EL (cell line): ENCODE measurements around the gene XPNPEP3.
"Not testable (repeated sequence)": the region's sequence is repeated elsewhere in the genome, so short reads cannot be mapped to it uniquely, and the experiment has no call there.

Source experiments
- DNase-seq: peaks from one replicate; pipeline ENCODE4 v3.0.0-alpha.2; 2016

The XPNPEP3 gene

DNA sequence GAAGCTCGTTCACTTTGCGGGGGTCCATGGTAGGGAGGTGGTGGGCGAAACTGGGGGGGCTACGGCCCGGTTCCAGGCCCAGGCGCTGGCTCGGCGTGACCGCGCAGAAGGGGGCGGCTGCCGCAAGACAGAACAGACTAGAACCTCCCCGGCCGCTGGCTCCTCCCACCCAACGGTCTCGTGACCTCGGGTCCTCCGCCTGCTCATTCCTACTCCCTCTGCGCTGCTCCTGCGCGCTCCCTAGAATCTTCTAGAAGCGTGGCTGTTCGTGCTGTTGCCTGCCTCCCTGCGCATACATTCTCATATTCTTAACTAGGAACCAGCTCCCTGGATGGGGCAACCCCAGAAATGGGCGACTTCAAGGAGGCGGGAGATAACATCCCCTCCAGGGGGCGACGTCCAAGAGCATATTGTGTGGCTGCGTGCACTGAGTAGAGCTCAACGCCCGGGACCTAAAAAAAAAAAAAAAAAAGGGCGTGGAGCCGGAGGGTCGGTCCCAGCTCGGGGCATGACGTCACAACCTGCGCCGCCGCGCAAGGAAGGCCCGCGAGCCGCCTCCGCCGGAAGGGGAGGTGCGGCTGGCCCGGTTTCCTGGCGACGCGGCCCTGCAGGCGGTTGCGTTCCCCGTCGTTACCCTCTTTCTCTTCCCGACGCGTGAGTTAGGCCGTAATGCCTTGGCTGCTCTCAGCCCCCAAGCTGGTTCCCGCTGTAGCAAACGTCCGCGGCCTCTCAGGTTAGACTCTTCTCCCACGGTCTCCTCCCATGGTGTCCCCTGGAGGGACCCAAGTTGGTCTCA, at the start of gene XPNPEP3, which contains the start of gene ST13:
Gene XPNPEP3 (plus strand): TSS at position 636 of the 796 bp plus-strand sequence. CDS start 34 bp downstream, at position 670.
Gene ST13 (minus strand): TSS at position 127 of the 796 bp plus-strand sequence. CDS start 99 bp downstream, at position 28.
- peak; percentile 96 for DNase-seq

DNA sequence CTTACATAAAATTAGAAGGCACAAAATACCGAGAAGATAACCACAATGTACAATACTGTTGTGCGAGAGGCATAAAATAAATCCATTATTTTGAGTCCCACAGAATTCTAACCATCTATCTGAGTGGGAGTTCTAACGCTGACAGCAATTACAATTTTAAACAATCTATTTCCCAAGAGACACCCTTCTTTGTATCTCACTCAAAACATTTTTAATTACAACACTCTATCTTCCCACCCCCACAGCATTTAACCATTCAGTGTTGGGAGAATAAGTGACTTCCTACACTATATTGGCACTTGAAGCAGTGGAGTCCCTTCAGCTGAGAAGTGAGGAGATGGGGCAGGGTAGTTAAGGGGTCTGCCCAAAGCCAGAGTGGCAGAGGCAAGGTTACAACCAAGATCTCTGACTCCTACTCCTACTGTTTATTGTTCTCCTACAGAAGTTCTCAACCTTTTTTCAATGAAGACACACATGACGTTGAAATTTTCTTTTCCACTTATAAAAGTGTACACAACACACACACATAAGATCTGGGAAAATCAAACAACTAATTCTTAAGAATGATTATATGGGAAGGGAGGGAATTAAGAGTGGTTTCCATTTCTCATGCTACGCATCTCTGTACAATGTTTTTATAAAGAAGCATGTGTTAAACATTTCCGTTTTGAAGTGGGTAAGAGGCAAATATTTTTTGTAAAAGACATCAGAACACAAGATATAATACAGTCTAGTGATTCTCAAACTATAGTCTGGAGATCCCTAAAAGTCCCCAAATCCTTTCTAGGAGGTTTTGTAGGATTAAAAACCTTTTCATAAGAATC, 48.7 kb upstream of the XPNPEP3 start:
- no peak for DNase-seq

DNA sequence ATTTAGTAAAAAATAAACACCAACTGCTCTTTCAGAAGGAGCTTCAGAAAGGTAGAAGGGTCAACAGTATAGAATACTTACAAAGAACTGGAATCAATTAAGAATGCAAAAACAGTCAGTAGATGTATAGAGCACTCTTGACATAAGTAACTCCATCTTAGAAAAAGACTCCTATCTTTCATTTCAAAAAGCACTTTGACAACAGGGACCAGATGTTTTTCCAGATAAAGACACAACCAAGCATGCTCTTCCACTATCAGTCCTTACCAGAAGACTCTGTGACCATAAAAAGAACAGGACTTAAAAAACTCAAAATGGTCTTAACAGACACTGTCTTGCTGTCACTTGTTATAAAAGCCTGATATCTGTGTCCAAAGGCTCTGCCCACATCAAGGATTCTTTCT, 43.0 kb upstream of the XPNPEP3 start:
- no peak for DNase-seq

DNA sequence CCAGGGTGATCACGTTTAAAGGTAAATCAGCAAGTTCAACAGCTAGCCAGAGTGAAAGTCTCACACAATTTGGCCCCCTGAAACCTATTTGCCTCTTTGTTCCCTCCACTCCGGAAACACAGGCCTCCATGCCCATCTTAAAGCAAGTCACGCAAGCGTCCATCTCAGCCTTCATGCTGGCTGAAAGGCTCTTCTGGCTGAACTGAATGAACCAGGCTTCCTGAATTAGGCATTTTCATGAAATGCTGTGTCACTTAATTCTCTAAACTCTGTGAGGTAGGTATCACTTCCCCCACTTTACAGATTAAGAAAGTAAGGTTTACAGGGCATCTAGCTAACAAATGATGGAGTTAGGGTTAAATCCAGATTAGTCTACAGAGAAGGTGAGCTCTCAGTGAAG, 39.2 kb upstream of the XPNPEP3 start:
- no peak for DNase-seq

DNA sequence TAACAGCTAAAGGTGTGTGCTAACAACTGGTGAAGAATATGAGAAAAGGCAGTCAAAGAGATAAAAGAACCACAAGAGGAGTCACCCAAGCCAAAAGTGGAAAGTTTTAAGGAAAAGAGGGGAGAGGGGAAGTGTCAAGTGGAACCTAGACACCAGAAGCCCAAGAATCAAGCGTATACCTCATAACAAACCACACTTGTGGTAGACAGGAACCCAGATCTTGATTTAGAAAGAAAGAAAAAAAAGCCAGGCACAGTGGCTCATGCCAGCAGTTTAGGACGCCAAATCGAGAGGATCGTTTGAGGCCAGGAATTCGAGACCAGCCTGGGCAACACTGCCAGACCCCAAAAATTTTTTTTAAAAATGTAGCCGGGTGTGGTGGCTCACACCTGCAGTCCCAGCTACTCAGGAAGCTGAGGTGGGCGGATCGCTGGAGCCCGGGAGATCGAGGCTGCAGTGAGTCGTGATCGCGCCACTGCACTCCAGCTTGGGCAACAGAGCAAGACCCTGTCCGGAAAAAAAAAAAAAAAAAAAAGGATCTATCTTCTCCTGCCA, 38.7 kb upstream of the XPNPEP3 start:
- peak; percentile 8 for DNase-seq

DNA sequence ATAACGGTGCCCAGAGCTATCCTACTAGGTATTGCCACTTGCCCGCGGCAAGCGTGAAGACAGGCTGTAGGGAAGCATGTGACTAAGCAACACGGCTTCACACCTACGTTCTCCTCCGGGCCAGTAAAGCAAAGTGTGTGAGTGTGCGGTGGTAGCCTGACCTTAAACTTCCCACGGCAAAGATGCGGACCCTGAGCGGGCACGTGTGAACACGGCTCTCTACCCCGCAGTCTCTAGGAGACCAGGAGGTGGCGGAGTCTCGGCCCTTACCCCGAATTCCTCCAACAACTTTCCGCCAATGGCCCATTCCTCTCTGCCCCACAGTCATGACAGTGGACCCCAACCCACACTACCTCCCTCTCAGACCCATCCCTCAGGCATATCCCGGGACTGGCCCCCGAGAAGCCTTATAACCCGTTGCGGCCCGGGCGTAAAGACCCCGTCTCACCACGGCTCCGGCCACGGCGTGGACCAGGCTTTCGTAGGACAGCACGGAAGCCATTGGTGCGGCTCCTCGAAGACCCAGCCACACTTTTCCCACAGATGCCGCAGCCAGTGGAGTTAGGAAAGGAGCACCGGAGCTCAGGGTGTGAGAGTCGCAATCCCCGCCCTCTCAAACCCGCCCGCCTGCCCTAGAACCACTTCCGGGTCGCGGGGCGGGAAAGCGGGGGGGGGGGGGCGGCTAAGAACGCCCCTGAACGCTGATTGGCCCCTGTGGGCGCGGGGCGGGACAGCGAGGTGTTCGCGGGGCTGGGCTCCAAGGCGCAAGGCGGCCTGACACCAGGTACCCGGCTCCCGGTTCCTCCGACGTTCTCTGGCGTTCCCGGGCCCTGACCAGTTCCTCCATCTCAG, 38.0 kb upstream of the XPNPEP3 start, which contains the start of gene SLC25A17:
Gene SLC25A17 (minus strand): TSS at position 600 of the 852 bp plus-strand sequence. CDS start 98 bp downstream, at position 502.
- peak; percentile 87 for DNase-seq

DNA sequence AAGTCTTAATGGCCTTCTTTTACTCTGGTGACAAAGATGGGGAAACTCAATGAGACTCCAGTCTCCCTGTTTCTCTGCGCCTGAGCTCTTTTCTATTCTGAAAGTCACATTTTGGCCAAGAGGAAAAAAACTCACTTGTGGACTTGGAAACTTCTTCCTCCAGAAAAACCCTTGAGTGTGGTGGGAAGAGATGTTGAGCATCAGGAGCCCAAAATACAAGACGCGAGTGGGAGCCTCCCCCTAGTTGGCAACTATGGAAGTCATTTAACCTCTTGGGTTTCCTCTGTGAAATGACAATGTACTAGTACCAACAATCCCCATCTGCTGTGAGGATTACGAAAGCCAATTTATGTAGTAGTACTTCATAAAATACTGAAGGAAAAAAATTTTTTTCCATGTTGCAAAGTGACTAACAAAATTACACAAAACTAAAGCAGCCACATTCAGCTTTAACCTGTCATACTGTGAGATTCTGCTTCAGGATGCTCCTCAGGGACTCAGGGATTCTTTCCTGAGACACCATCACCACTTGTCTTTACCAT, 37.3 kb upstream of the XPNPEP3 start:
- peak; percentile 37 for DNase-seq

DNA sequence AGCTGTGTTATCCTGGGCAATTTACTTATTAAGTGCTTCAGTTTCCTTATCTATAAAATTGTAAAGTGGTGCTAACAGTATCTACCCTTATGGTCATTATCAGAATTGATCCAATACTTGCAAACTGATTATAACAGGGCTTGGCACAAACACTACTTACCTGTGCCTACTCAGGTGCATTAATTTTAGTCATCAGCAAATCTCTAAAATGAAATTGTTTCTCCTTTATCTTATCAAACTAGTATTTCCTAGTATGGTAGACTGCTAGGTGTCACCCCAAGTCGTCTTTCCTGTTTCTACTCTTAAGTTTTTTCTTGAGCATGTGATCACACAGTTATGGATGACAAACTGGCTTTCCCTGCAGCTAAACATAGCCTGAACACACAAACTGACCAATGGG, 33.5 kb upstream of the XPNPEP3 start:
- no peak for DNase-seq

DNA sequence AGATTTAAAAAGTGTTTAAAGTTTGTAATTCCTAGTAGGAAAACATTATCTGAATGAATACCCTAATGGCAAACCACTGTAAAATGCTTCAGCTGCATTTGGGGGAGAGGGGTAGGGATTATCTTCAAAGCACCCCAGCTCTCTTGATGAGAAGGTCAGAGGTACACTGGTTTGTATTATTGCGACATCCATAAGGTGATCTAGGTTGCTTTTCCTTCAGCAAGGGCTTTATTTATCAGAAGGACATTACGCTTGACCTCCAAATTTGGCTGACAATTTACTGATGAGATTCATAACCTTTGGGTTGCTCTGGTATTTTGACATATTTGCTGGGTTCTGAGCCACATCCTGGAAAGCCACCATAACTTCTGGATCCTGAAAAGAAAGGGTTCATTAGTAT, 30.7 kb upstream of the XPNPEP3 start:
- DNase-seq: not testable (repeated sequence)

DNA sequence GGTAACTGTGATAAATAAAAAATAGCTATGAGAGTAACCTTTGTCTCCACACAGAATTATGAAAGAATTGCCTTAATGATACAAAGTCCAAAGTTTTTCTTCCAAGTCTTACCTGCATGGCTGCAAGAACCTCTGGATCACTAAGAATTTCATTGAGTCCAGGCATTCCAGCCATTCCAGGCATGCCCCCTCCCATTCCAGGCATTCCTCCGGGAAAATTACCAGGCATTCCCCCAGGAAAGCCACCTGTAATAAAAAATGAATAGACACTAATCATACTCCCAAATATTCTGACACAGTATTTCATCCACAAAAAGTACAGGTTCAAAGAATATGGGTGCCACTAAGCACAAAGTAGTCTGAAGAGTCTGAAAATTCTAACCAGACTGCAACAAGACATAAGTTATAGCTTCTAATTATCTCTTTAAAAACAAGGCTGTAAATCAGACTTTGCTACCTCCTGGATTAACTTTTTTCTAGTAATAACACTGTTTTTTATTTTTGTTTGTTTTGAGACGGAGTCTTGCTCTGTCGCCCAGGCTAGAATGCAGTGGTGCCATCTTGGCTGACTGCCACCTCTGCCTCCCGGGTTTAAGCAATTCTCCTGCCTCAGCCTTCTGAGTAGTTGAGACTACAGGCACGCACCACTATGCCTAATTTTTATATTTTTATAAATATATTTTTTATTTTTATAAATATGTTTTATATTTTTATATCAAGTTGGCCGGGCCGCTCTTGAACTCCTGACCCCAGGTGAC, 29.8 kb upstream of the XPNPEP3 start:
- no peak for DNase-seq

DNA sequence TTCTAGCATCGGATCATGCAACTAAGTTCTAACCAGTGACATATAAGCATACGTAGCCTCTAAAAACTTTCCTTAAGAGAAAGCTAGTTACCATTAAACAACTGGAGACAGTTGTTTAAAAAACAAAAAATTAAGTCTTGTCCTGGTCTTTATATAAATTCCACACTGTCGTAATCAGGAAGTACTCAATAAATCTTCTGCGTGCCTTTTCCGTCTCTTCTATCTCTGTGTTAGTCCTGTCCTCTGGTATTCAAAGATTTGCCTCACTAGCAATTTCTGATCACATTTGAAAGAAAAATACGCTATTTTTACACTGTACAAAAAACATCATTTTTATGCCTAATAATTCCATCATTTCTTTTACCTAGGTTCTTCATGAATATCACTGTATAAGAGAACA, 27.8 kb upstream of the XPNPEP3 start:
- DNase-seq: no peak

DNA sequence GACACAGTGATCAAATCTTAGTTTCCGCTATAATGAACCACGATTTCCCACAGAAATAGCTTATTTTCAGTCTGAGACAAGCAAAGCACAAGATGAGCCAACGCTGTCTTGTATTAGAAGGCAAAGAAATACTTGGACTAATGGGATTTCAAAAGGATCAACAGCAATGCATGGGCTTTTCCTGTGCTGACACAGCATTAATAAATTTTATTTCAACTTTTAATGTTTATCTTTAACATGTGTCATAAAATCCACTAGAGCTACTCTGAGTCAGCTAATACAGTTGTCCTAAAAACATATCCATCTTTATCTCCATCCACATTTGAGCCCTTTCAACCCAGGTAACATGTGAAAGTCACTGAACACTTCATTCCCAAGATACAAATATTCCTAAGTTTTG, 22.3 kb upstream of the XPNPEP3 start:
- no peak for DNase-seq

DNA sequence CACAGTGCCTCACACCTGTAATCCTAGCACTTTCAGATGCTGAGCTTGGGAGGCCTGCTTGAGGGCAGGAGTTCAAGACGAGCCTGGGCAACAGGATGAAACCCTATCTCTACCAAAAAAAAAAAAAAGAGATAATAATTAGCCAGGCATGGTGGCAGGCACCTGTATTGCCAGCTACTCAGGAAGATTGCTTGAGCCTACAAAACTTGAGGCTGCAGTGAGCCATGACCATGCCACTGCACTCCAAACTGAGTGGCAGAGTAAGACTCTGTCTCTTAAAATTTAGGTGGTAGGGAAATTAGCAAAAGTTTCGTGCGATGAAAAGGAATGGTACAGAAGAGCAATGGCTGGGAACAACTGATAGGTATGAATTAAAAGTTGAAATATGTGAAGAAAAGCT, 18.5 kb upstream of the XPNPEP3 start:
- no peak for DNase-seq

DNA sequence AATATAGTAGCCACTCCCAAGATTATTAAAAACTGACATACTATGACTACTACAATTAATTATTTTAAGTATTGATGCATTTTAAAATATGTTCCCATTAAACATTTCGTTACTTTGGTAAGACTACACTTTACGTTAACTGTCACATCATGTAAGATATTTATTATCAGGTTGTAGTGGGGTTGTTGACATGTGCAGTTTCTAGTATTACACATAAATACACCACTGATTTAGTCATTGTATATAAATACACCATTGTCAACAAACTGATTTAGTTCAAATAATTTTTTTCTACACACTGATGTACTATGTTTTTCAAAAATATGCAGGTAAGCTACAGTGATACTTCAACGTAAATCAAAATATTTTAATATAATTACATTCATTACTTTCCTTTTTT, 12.0 kb upstream of the XPNPEP3 start:
- DNase-seq: no peak

DNA sequence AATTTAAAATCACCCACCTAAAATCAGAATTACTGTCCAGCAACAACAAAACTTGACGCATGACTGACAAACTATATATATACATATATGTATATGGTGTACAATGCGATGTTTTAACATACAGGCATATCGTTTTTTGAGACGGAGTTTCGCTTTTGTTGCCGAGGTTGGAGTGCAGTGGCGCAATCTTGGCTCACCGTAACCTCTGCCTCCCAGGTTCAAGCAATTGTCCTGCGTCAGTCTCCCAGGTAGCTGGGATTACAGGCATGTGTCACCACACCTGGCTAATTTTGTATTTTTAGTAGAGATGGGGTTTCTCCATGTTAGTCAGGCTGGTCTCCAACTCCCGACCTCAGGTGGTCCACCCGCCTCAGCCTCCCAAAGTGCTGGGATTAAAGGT, 11.1 kb upstream of the XPNPEP3 start:
- DNase-seq: not testable (repeated sequence)

DNA sequence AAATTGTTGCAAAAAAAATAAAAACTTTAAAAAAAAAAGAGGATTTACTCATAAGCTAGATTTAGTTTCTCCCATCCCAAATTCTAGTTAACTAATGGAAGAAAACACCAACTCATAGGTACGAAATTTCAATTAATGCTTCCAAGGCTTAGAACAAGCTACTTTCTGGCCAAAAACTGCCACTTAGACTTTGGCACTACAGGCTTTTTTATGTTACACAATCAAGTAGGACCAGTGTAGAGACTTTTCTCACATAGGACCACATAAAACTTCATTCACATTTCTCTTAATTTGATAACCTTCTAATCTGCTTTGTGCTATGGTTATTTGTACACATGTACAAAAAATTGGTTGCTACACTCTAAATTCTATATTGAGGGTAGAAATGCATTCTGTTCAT, 3.6 kb upstream of the XPNPEP3 start:
- no peak for DNase-seq

DNA sequence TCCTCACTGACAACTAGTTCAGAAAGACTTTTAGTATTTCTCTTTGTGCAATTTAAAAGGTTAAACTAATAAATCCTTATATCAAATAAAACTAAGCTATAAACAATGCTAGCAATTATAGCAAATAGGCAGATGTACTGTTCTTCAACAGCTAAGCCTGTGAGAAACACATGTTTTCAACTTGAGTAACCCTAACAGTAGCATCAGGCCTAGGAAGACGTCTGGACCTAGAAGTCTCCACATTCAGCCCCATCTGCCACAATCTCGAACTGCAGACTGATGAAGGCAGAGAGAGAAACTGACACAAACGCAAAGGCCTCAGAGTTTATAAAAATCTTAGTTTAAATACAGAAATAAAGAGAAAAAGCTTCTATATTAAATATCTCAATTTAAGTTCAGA, 3.0 kb upstream of the XPNPEP3 start:
- peak; percentile 15 for DNase-seq

DNA sequence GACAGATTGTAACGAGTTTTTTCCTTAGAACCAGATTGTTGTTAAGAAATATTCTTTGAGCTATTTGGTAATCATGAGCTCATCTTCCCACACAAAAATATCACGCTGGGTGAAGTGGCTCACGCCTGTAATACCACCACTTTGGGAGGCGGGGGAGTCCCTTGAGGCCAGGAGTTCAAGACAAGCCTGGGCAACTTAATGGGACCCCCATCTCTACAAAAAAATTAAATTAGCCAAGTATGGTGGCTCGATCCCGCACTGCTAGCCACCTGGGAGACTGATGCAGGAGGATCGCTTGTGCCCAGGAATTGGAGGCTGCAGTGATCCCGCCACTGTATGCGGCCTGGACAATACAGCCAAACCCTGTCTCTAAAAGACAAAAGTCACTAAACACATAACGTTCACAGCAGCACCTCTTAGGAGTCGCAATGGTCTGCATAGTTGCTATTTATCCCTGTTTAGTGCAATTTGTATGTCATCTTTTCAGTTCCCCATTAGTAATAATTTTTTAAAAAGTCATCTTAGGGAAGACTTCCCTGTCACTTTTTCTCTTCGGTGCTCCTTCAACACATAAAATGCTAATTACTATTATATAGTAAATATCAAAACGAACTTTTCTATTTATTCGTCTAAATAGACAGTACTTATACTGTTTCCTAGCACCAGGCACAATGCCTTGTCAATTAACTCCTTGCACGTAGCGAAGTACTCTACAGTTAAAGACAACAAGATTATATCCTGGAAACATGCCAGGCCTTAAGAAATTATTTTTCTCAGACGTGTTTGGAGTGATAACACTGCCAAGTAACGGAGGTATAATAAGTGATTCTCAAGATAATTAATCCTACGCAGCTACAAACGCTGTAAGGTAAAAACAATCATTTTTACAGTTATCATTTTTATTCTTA, 1.6 kb upstream of the XPNPEP3 start:
- DNase-seq: peak; percentile 34

DNA sequence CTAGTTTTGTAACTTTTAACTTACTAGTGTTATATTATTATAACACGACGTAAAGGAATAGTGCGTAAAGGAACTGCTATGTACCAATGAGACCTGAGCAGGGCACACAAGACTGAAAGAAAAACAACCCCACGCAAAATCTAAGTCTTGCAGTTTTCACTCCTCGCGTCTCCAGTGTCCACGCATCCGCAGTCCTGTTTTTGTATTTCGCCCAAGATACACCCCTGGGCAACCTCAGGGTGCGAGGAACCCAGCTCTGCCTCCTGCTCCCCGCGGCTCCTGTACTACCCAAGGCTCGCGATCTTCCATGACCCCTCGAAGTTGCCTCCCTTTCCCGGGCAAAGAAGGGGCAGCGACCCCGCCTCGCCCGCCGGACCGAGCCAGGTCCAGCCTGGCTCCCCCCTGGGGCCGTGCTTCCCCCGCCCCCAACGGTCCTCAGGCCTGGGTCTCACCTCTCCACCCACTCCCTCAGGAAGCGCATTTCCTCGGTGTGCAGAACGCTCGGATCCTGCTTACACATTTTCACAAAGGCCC, 902 bp upstream of the XPNPEP3 start:
- DNase-seq: peak; percentile 36

DNA sequence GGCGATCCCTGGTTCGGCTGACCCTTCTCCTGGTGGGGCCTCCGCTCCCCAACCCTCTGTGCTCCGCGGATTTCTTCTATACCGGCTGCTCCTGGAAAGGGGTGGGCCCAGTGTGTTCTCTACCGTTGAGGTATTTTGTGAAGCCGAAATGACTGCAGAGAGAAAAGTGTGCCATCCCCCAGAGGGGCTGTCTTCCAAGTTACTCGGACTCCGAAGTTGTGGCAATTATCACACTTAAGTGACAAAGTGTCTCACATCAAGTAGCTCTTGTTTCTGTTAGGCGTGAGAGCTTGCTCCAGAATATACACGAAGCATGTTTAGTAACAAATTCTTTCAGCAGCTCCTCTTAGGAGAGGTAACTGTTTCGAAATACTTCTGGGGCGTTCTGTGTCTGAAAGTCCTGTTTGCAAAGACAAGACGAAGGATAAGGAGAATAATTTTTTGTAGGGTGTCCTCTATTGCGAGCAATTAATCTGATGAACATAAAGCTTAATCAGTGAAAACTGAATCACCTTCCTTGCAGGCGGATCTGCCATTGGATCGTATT, 434 bp downstream of the XPNPEP3 start:
- no peak for DNase-seq
